ENCODE results near the gene TSPAN14. TPM values are rescaled to one million over a fixed set of nuclear protein-coding genes. Genes with fewer than 3 reads are reported as not detected.
"Not testable (repeated sequence)": the region's sequence is repeated elsewhere in the genome, so short reads cannot be mapped to it uniquely, and the experiment has no call there.

The TSPAN14 gene
- total RNA-seq, 4 donors from 2014 or later, result 37.1 to 110 (median 66.1) TPM

- H3K9me3 ChIP-seq, result no peaks in the 10 kb centered on the region
- H3K27ac ChIP-seq, result no peak overlapping the region
- intact Hi-C loops (cut with DNase I; ENCODE audit: low total_unique reads), result no loop called here
- TF ChIP-seq POLR2A (IDR thresholded peaks at IDR 0.05) (no peak), CTCF (IDR thresholded peaks at IDR 0.05) (no peak)
- H3K27me3 ChIP-seq, result no peaks in the 10 kb centered on the region
- no peaks in the 10 kb centered on the region for H3K4me1 ChIP-seq
- H3K36me3 ChIP-seq, result no peaks in the 10 kb centered on the region
- no peak for DNase-seq
- H3K4me3 ChIP-seq, result no peak overlapping the region
Observed at GRCh38 chr10:80532571-80532970, 78.5 kb downstream of the TSPAN14 start.

- H3K27ac ChIP-seq; H3K4me1 ChIP-seq; H3K9me3 ChIP-seq; intact Hi-C loops (cut with DNase I; ENCODE audit: low total_unique reads); H3K36me3 ChIP-seq; H3K27me3 ChIP-seq; DNase-seq; H3K4me3 ChIP-seq: not testable (repeated sequence)
Observed at GRCh38 chr10:80534059-80534458, 79.9 kb downstream of the TSPAN14 start.

- DNase-seq; H3K4me3 ChIP-seq; H3K4me1 ChIP-seq; intact Hi-C loops (cut with DNase I; ENCODE audit: low total_unique reads); H3K27me3 ChIP-seq; H3K36me3 ChIP-seq; H3K9me3 ChIP-seq; H3K27ac ChIP-seq: not testable (repeated sequence)
Observed at GRCh38 chr10:80534646-80535045, 80.5 kb downstream of the TSPAN14 start.

- Histone ChIP-seq H3K36me3 (no peaks in the 10 kb centered on the region), H3K4me1 (no peaks in the 10 kb centered on the region), H3K27ac (no peak overlapping the region), H3K9me3 (no peaks in the 10 kb centered on the region), H3K27me3 (no peaks in the 10 kb centered on the region), H3K4me3 (peak overlapping the region in 1 of 2 donors; percentile 18)
- DNase-seq, result peak in 1 of 2 donors; percentile 29
- no peak for TF ChIP-seq POLR2A (IDR thresholded peaks at IDR 0.05)
- peak in 3 of 4 experiments; percentile 6 to 35 (median 19) for TF ChIP-seq CTCF (IDR thresholded peaks at IDR 0.05)
- intact Hi-C loops (cut with DNase I; ENCODE audit: low total_unique reads), result no loop called here
Observed at GRCh38 chr10:80535671-80536360, 81.7 kb downstream of the TSPAN14 start.

- H3K9me3 ChIP-seq, result no peaks in the 10 kb centered on the region
- no peak overlapping the region for H3K4me3 ChIP-seq
- H3K4me1 ChIP-seq, result no peaks in the 10 kb centered on the region
- H3K27ac ChIP-seq, result no peak overlapping the region
- TF ChIP-seq CTCF (IDR thresholded peaks at IDR 0.05), result no peak
- no peak for TF ChIP-seq POLR2A (IDR thresholded peaks at IDR 0.05)
- intact Hi-C loops (cut with DNase I; ENCODE audit: low total_unique reads), result no loop called here
- no peaks in the 10 kb centered on the region for H3K36me3 ChIP-seq
- no peak for DNase-seq
- H3K27me3 ChIP-seq, result no peaks in the 10 kb centered on the region
Observed at GRCh38 chr10:80536361-80536835, 82.3 kb downstream of the TSPAN14 start.

GRCh38 chr10:80537086-80537735 is 83.1 kb downstream of the TSPAN14 start:
- no peak for DNase-seq
- Histone ChIP-seq H3K9me3 (no peaks in the 10 kb centered on the region), H3K27me3 (no peaks in the 10 kb centered on the region), H3K4me3 (no peak overlapping the region), H3K36me3 (no peaks in the 10 kb centered on the region), H3K27ac (peak overlapping the region in 1 of 2 donors; percentile 2), H3K4me1 (no peaks in the 10 kb centered on the region)
- intact Hi-C loops (cut with DNase I; ENCODE audit: low total_unique reads), result no loop called here
- no peak for TF ChIP-seq CTCF (IDR thresholded peaks at IDR 0.05)
- no peak for TF ChIP-seq POLR2A (IDR thresholded peaks at IDR 0.05)
